H1 (cell line): Measurements from ENCODE around the gene CNST. TPM values are rescaled to one million over a fixed set of nuclear protein-coding genes. Genes with fewer than 3 reads are reported as not detected.

Experiments used
- CTCF ChIA-PET: fragments of 300-600 bp; sonication (Branson Sonifier 250); formaldehyde crosslinking; loops from one replicate; lab custom pipeline; 2021; ENCODE audit not compliant: partially characterized antibody; lab: Charles Lee
- POLR2A ChIA-PET: fragments of 300-600 bp; sonication (Branson Sonifier 250); formaldehyde crosslinking; loops from one replicate; lab custom pipeline; 2021; ENCODE audit warnings: inconsistent platforms; ENCODE audit not compliant: partially characterized antibody; lab: Charles Lee
- DNase-seq, 2 experiments: peaks; one replicate each; pipeline versions ENCODE4 v3.0.0 to v3.0.0-alpha.2; 2010 to 2022; ENCODE audit warnings: low spot score in 2 of 2, low read depth in 1 of 2, mixed read lengths in 1 of 2
- FAIRE-seq: peaks from 2 replicates; lab custom pipeline; 2011; peaks lifted over from hg19 to GRCh38; lab: Jason Lieb, UNC
- H2AFZ ChIP-seq: 2 replicates; pipeline ENCODE4 v1.8.1; 2012; ENCODE audit warnings: low read length, inconsistent platforms
- H2AK5ac ChIP-seq: 2 replicates; pipeline ENCODE4 v1.6.1; 2013; ENCODE audit warnings: low read depth, low read length
- H2BK120ac ChIP-seq: replicated peaks from 2 replicates; pipeline ENCODE3; 2013; ENCODE audit warnings: low read depth, low read length, inconsistent platforms
- H2BK12ac ChIP-seq: 2 replicates; pipeline ENCODE4 v1.6.1; 2013; ENCODE audit warnings: low read depth, low read length
- H2BK15ac ChIP-seq: 2 replicates; pipeline ENCODE4 v1.6.1; 2013; ENCODE audit warnings: low read length
- H2BK20ac ChIP-seq: 2 replicates; pipeline ENCODE4 v1.6.1; 2013; ENCODE audit warnings: low read length
- H2BK5ac ChIP-seq: 2 replicates; pipeline ENCODE4 v1.6.1; 2013; ENCODE audit warnings: low read depth, low read length
- H3K14ac ChIP-seq: 2 replicates; pipeline ENCODE4 v1.6.1; 2013; ENCODE audit warnings: inconsistent platforms; ENCODE audit not compliant: insufficient read length
- H3K18ac ChIP-seq: 2 replicates; pipeline ENCODE4 v1.6.1; 2013; ENCODE audit warnings: low read length; ENCODE audit errors: extremely low read depth
- H3K23ac ChIP-seq: 2 replicates; pipeline ENCODE4 v1.6.1; 2013; ENCODE audit warnings: inconsistent platforms; ENCODE audit not compliant: insufficient read length
- H3K23me2 ChIP-seq: 2 replicates; pipeline ENCODE4 v1.6.1; 2013; ENCODE audit warnings: low read depth, low read length
- H3K27ac ChIP-seq: 2 replicates; pipeline ENCODE4 v1.6.1; 2011; ENCODE audit warnings: low read depth, low read length, inconsistent platforms
- H3K27me3 ChIP-seq, 4 experiments: replicated peaks in 1 of 4; 1 replicate in 1 of 4; 2 replicates in 3 of 4; pipeline versions ENCODE4 v1.6.1 to v1.8.1; 2011 to 2013; ENCODE audit warnings: low read length in 3 of 4, mild to moderate bottlenecking in 3 of 4, inconsistent platforms in 2 of 4, mixed read lengths in 2 of 4, moderate library complexity in 1 of 4; ENCODE audit not compliant: control insufficient read depth in 3 of 4, insufficient read depth in 3 of 4; ENCODE audit errors: extremely low read depth in 1 of 4
- H3K36me3 ChIP-seq, 4 experiments: 2 replicates each; pipeline versions ENCODE4 v1.6.1 to v1.8.1; 2011 to 2013; ENCODE audit warnings: mild to moderate bottlenecking in 4 of 4, low read length in 3 of 4, moderate library complexity in 2 of 4, control low read depth in 1 of 4, inconsistent platforms in 1 of 4; ENCODE audit not compliant: insufficient read depth in 4 of 4, control insufficient read depth in 2 of 4
- H3K4ac ChIP-seq: replicated peaks from 2 replicates; pipeline ENCODE3; 2013; ENCODE audit warnings: low read length, low read depth, mixed read lengths, inconsistent platforms; ENCODE audit not compliant: insufficient read length
- H3K4me1 ChIP-seq, 4 experiments: replicated peaks in 1 of 4; 1 replicate in 1 of 4; 2 replicates in 3 of 4; pipeline versions ENCODE4 v1.6.1 to v1.8.1; 2011 to 2013; ENCODE audit warnings: low read length in 3 of 4, inconsistent platforms in 2 of 4, mixed read lengths in 1 of 4; ENCODE audit not compliant: insufficient read depth in 4 of 4, control insufficient read depth in 3 of 4
- H3K4me2 ChIP-seq, 2 experiments: 2 replicates each; pipeline versions ENCODE4 v1.6.1 to v1.8.1; 2011 to 2013; ENCODE audit warnings: low read depth in 2 of 2, low read length in 2 of 2, control low read depth in 1 of 2, inconsistent platforms in 1 of 2, mild to moderate bottlenecking in 1 of 2; ENCODE audit not compliant: insufficient read depth in 1 of 2
- H3K4me3 ChIP-seq, 4 experiments: fragments of 200-600, 300-600 bp in 1 of 4; sonication (generic), shearing (Covaris generic), sonication (Bioruptor Twin) in 1 of 4; 2 replicates each; pipeline versions ENCODE4 v1.5.1 to v1.8.1; 2011 to 2016; ENCODE audit warnings: low read length in 4 of 4, low read depth in 3 of 4, control low read depth in 2 of 4, inconsistent platforms in 2 of 4, mild to moderate bottlenecking in 2 of 4, mixed read lengths in 1 of 4, moderate library complexity in 1 of 4; ENCODE audit not compliant: insufficient read depth in 2 of 4; ENCODE audit errors: extremely low read depth in 1 of 4
- H3K56ac ChIP-seq: replicated peaks from 2 replicates; pipeline ENCODE3; 2013; ENCODE audit warnings: low read depth, mild to moderate bottlenecking, mixed read lengths, low read length, inconsistent platforms; ENCODE audit not compliant: insufficient read length
- H3K79me1 ChIP-seq: 2 replicates; pipeline ENCODE4 v1.6.1; 2013; ENCODE audit warnings: low read depth, low read length, control low read depth
- H3K79me2 ChIP-seq, 2 experiments: 2 replicates each; pipeline versions ENCODE4 v1.6.1 to v1.8.1; 2012 to 2013; ENCODE audit warnings: low read length in 2 of 2, mild to moderate bottlenecking in 2 of 2, inconsistent platforms in 1 of 2; ENCODE audit not compliant: insufficient read depth in 2 of 2, control insufficient read depth in 1 of 2
- H3K9ac ChIP-seq, 4 experiments: replicated peaks in 1 of 4; 1 replicate in 1 of 4; 2 replicates in 3 of 4; pipeline versions ENCODE4 v1.6.1 to v1.8.1; 2011 to 2013; ENCODE audit warnings: low read depth in 3 of 4, low read length in 3 of 4, control low read depth in 2 of 4, mild to moderate bottlenecking in 2 of 4, moderate library complexity in 2 of 4, inconsistent platforms in 1 of 4; ENCODE audit errors: extremely low read depth in 1 of 4
- H3K9me3 ChIP-seq, 2 experiments: 2 replicates each; pipeline versions ENCODE4 v1.6.1 to v1.8.1; 2012 to 2013; ENCODE audit warnings: mild to moderate bottlenecking in 2 of 2, moderate library complexity in 2 of 2, control low read depth in 1 of 2, inconsistent platforms in 1 of 2, low read depth in 1 of 2, low read length in 1 of 2, mixed read lengths in 1 of 2; ENCODE audit not compliant: insufficient read depth in 2 of 2
- H4K20me1 ChIP-seq, 2 experiments: replicated peaks in 1 of 2; 2 replicates each; pipeline versions ENCODE3 to v1.8.1; 2011 to 2013; ENCODE audit warnings: inconsistent platforms in 2 of 2, low read length in 2 of 2, mild to moderate bottlenecking in 1 of 2; ENCODE audit not compliant: insufficient read depth in 2 of 2, control insufficient read depth in 1 of 2
- H4K5ac ChIP-seq: 2 replicates; pipeline ENCODE4 v1.6.1; 2013; ENCODE audit warnings: low read length, low read depth, mixed read lengths, inconsistent platforms; ENCODE audit not compliant: insufficient read length
- H4K8ac ChIP-seq: 2 replicates; pipeline ENCODE4 v1.8.0; 2013; ENCODE audit warnings: mild to moderate bottlenecking, moderate library complexity, low read length, inconsistent platforms; ENCODE audit not compliant: insufficient read depth; ENCODE audit errors: extremely low read depth
- H4K91ac ChIP-seq: replicated peaks from 2 replicates; pipeline ENCODE3; 2013; ENCODE audit warnings: low read length, mixed read lengths, inconsistent platforms; ENCODE audit not compliant: insufficient read length
- RAD21 ChIP-seq, 2 experiments: IDR thresholded peaks in 1 of 2; conservative IDR thresholded peaks in 1 of 2; 2 replicates each; pipeline ENCODE4 v1.6.1; 2011; ENCODE audit warnings: low read depth in 2 of 2, low read length in 2 of 2, improper control_type of control experiment in 1 of 2, inconsistent platforms in 1 of 2, mild to moderate bottlenecking in 1 of 2, moderate library complexity in 1 of 2
- WGBS, 2 experiments: shearing (Covaris generic) in 1 of 2; methylation state at CpG; one replicate each; pipeline versions ENCODE4 v1.1.6 to v1.1.7; 2013 to 2015; ENCODE audit warnings: low lambda C conversion rate in 2 of 2, mixed read lengths in 2 of 2, inconsistent platforms in 1 of 2, low coverage in 1 of 2, missing lambda C conversion rate in 1 of 2; ENCODE audit not compliant: insufficient replicate concordance in 2 of 2, insufficient coverage in 1 of 2, insufficient read length in 1 of 2; ENCODE audit errors: extremely low coverage in 1 of 2, missing lambda C conversion rate in 1 of 2; 5-methylcytosine and 5-hydroxymethylcytosine counted together
- polyA plus RNA-seq, 7 experiments: library from polyadenylated mRNA; depleted of rRNA in 3 of 7; stranded (reverse) in 5 of 7; unstranded in 2 of 7; fragments of >200 nt in 5 of 7; fragments of 200-250 nt in 2 of 7; gene quantifications; 1 replicate in 5 of 7; 2 replicates in 1 of 7; 4 replicates in 1 of 7; pipeline versions ENCODE4 v1.2.1 to v1.2.3, GENCODE V29; 2011 to 2013; ENCODE audit warnings: missing spikeins in 2 of 7, mixed read lengths in 2 of 7
- total RNA-seq: library from RNA; stranded (reverse); fragmentation: NEBNext Ultra II Directional; extraction: Animal tissue kit (Norgen Biotek cat#: 25700); gene quantifications from 2 replicates; pipeline ENCODE4 v1.2.1, GENCODE V29; 2021

CNST gene
- total and polyA plus RNA-seq, 2 of the 8 experiments (the other 6 are each of a cell fraction or from before 2014, with no cell fraction given) = 5.3 to 21.3 TPM

GRCh38 chr1:246526915-246527314 lies 39.3 kb upstream of the CNST start:
- WGBS, 2 experiments = 91% methylated on average over 7 of the region's 7 CpGs; no CpG with 5 or more reads in 1 of the 2 experiments

More at GRCh38 chr1:246526915-246527314, 39.3 kb upstream of the CNST start:
- Histone ChIP-seq H2AK5ac (no peak overlapping the region), H2BK120ac (no peak overlapping the region), H2BK15ac (no peak overlapping the region), H3K18ac (no peak overlapping the region), H3K27ac (no peak overlapping the region), H4K5ac (no peak overlapping the region), H4K91ac (no peak overlapping the region), H3K4me1 (no peaks in the 10 kb centered on the region), H3K9ac (no peak overlapping the region), H3K23me2 (no peaks in the 10 kb centered on the region), H3K9me3 (peaks cover 9 to 13% of the 10 kb centered on the region in 2 experiments), H3K27me3 (no peaks in the 10 kb centered on the region), H4K8ac (no peak overlapping the region), H2BK20ac (no peak overlapping the region), H3K4ac (no peak overlapping the region), H4K20me1 (no peaks in the 10 kb centered on the region), H3K4me2 (no peak overlapping the region), H3K79me2 (no peaks in the 10 kb centered on the region), H2BK5ac (no peak overlapping the region), H3K4me3 (no peak overlapping the region), H2AFZ (no peak overlapping the region), H3K79me1 (no peaks in the 10 kb centered on the region), H3K56ac (no peak overlapping the region), H2BK12ac (0 out of 2 replicates have a peak overlapping the region, but pooled peaks have one; percentile 17), H3K23ac (no peak overlapping the region), H3K14ac (no peak overlapping the region), H3K36me3 (no peaks in the 10 kb centered on the region)
- CTCF ChIA-PET = interaction anchor here (1.1 kb wide), 1 partner anchor 34 kb away, joined by 3 read pairs; no protein-coding TSS in a partner anchor
- POLR2A ChIA-PET = interaction anchor here (0.9 to 1.2 kb wide), 2 partner anchors 8 to 10 kb away, joined by 4 read pairs; no protein-coding TSS in a partner anchor
- FAIRE-seq = no peak
- no peak for TF ChIP-seq RAD21 (IDR thresholded peaks at IDR 0.05 in 1 of 2, conservative IDR thresholded peaks at IDR 0.05 in 1 of 2; ENCODE audit: low read depth in 2 of 2, low read length in 2 of 2)
- DNase-seq = no peak
